ENCODE measurements around the gene CACNB2.

Gene CACNB2

GRCh38 chr10:18340496-18341051 is 200.3 kb downstream of the CACNB2 start:
- H3K9me3 ChIP-seq (ENCODE audit: control insufficient read depth, insufficient read depth, low read length), result no peaks in the 10 kb centered on the region
- no peaks in the 10 kb centered on the region; the same call in 1 of the 2 replicates for H3K4me1 ChIP-seq (ENCODE audit: control insufficient read depth, insufficient read depth, low read length)
- no peak overlapping the region for H3K9ac ChIP-seq (ENCODE audit: low read depth, low read length)
- H3K4me3 ChIP-seq (ENCODE audit: low read depth, low read length), result no peak overlapping the region
- H3K27ac ChIP-seq (ENCODE audit: low read depth, low read length), result no peak overlapping the region
- no peaks in the 10 kb centered on the region for H3K27me3 ChIP-seq (ENCODE audit: control insufficient read depth, insufficient read depth, low read length)
- no peaks in the 10 kb centered on the region for H3K36me3 ChIP-seq (ENCODE audit: control insufficient read depth, insufficient read depth, low read length)

DNA sequence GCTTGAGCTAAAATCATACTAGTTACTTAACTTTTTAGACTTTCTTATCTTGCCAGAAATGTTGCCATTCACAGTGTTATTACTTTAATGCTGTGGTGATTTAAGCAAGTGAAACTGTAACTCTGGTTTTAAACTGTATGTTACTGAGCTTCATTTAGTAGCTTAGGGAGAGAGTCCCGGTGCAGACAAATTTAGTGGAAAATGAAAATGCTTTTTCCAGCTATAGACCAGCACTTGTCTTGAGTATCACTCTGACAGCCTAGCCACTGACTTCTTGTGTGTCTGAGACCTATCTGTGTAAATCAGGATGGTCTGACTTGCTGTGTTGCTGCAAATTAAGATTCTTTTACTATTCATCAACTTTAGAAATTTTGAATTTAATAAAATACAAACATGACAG is 200.8 kb downstream of the CACNB2 start:
- no peaks in the 10 kb centered on the region; the same call in 1 of the 2 replicates for H3K4me1 ChIP-seq (ENCODE audit: control insufficient read depth, insufficient read depth, low read length)
- H3K27me3 ChIP-seq (ENCODE audit: control insufficient read depth, insufficient read depth, low read length), result no peaks in the 10 kb centered on the region
- H3K9ac ChIP-seq (ENCODE audit: low read depth, low read length), result no peak overlapping the region
- no peak overlapping the region for H3K4me3 ChIP-seq (ENCODE audit: low read depth, low read length)
- no peaks in the 10 kb centered on the region for H3K36me3 ChIP-seq (ENCODE audit: control insufficient read depth, insufficient read depth, low read length)
- no peaks in the 10 kb centered on the region for H3K9me3 ChIP-seq (ENCODE audit: control insufficient read depth, insufficient read depth, low read length)
- no peak overlapping the region for H3K27ac ChIP-seq (ENCODE audit: low read depth, low read length)

GRCh38 chr10:18343573-18343972 is 203.3 kb downstream of the CACNB2 start:
- no peaks in the 10 kb centered on the region for H3K9me3 ChIP-seq (ENCODE audit: control insufficient read depth, insufficient read depth, low read length)
- H3K4me3 ChIP-seq (ENCODE audit: low read depth, low read length), result no peak overlapping the region
- no peaks in the 10 kb centered on the region for H3K36me3 ChIP-seq (ENCODE audit: control insufficient read depth, insufficient read depth, low read length)
- no peaks in the 10 kb centered on the region; the same call in 1 of the 2 replicates for H3K4me1 ChIP-seq (ENCODE audit: control insufficient read depth, insufficient read depth, low read length)
- no peak overlapping the region for H3K27ac ChIP-seq (ENCODE audit: low read depth, low read length)
- H3K9ac ChIP-seq (ENCODE audit: low read depth, low read length), result no peak overlapping the region
- H3K27me3 ChIP-seq (ENCODE audit: control insufficient read depth, insufficient read depth, low read length), result no peaks in the 10 kb centered on the region

DNA sequence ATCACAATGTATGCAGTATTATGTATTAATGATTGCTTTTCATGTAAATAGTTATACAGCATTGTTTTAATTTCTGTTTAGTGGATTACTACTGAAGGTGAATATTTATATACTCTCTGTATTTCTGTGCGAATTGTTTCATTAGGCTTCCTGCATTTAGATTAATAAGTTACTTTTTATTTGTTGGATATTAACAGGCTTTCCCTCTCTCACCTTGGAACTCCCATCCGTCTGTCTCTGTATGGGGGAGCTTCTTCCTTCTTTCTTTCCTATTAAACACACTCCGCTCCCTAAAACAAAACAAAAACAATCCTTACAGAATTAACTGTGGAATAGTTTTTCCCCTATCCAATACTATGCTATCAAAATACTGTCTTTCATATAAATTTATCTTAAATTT is 205.1 kb downstream of the CACNB2 start:
- no peaks in the 10 kb centered on the region for H3K9me3 ChIP-seq (ENCODE audit: control insufficient read depth, insufficient read depth, low read length)
- no peaks in the 10 kb centered on the region; the same call in 1 of the 2 replicates for H3K4me1 ChIP-seq (ENCODE audit: control insufficient read depth, insufficient read depth, low read length)
- no peaks in the 10 kb centered on the region for H3K27me3 ChIP-seq (ENCODE audit: control insufficient read depth, insufficient read depth, low read length)
- H3K4me3 ChIP-seq (ENCODE audit: low read depth, low read length), result no peak overlapping the region
- no peaks in the 10 kb centered on the region for H3K36me3 ChIP-seq (ENCODE audit: control insufficient read depth, insufficient read depth, low read length)
- H3K27ac ChIP-seq (ENCODE audit: low read depth, low read length), result no peak overlapping the region
- no peak overlapping the region for H3K9ac ChIP-seq (ENCODE audit: low read depth, low read length)

DNA sequence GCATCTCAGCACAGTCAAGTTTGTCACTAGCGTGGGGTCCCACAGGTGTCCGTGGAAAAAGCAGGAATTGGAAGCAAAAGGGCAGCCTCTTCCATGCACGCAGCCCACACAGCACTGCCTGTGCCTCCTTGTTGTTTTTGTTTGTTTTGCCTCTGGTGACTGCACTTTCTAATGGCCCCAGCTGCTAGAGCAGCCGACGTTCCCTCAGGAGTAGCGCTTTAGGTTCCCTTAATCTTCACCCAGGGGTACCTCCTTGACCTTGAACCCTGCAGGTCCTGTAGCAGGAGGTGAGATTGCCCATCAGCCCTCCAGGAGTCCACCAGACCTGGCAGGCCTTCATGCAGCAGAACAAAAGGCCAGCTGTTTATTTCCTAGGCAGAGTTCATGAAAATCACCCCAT is 210.1 kb downstream of the CACNB2 start:
- Histone ChIP-seq H3K27ac (ENCODE audit: low read depth, low read length) (no peak overlapping the region), H3K36me3 (ENCODE audit: control insufficient read depth, insufficient read depth, low read length) (no peaks in the 10 kb centered on the region), H3K9ac (ENCODE audit: low read depth, low read length) (no peak overlapping the region), H3K4me3 (ENCODE audit: low read depth, low read length) (no peak overlapping the region), H3K27me3 (ENCODE audit: control insufficient read depth, insufficient read depth, low read length) (no peaks in the 10 kb centered on the region), H3K9me3 (ENCODE audit: control insufficient read depth, insufficient read depth, low read length) (no peaks in the 10 kb centered on the region), H3K4me1 (ENCODE audit: control insufficient read depth, insufficient read depth, low read length) (no peaks in the 10 kb centered on the region)

GRCh38 chr10:18351421-18351820 is 211.2 kb downstream of the CACNB2 start:
- H3K4me1 ChIP-seq (ENCODE audit: control insufficient read depth, insufficient read depth, low read length), result no peaks in the 10 kb centered on the region
- no peaks in the 10 kb centered on the region for H3K9me3 ChIP-seq (ENCODE audit: control insufficient read depth, insufficient read depth, low read length)
- no peaks in the 10 kb centered on the region for H3K36me3 ChIP-seq (ENCODE audit: control insufficient read depth, insufficient read depth, low read length)
- H3K9ac ChIP-seq (ENCODE audit: low read depth, low read length), result no peak overlapping the region
- no peaks in the 10 kb centered on the region for H3K27me3 ChIP-seq (ENCODE audit: control insufficient read depth, insufficient read depth, low read length)
- H3K4me3 ChIP-seq (ENCODE audit: low read depth, low read length), result no peak overlapping the region
- no peak overlapping the region for H3K27ac ChIP-seq (ENCODE audit: low read depth, low read length)

GRCh38 chr10:18352175-18352574 is 212.0 kb downstream of the CACNB2 start:
- H3K4me1 ChIP-seq (ENCODE audit: control insufficient read depth, insufficient read depth, low read length), result no peaks in the 10 kb centered on the region
- H3K27me3 ChIP-seq (ENCODE audit: control insufficient read depth, insufficient read depth, low read length), result no peaks in the 10 kb centered on the region
- no peak overlapping the region for H3K9ac ChIP-seq (ENCODE audit: low read depth, low read length)
- H3K36me3 ChIP-seq (ENCODE audit: control insufficient read depth, insufficient read depth, low read length), result no peaks in the 10 kb centered on the region
- H3K9me3 ChIP-seq (ENCODE audit: control insufficient read depth, insufficient read depth, low read length), result no peaks in the 10 kb centered on the region
- H3K27ac ChIP-seq (ENCODE audit: low read depth, low read length), result no peak overlapping the region
- H3K4me3 ChIP-seq (ENCODE audit: low read depth, low read length), result no peak overlapping the region

DNA sequence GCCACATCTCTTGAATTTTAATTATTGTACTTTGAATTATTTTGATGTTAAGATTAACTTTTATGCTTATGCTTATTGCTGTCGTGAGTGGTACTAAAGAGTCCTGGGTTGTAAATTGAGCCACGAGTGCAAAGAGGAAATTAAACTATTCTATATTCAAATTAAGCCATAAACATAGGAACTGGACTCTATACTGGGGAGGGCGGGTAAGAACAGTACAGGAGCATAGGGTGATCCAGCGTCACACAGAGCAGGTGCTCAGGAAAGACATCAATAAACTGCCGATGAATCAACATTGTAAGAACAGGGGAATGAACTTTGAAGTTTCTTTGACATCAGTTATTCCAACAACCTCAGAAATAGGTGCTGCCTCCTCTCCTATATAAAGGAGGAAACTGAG is 219.6 kb downstream of the CACNB2 start:
- Histone ChIP-seq H3K27ac (ENCODE audit: low read depth, low read length) (no peak overlapping the region), H3K9me3 (ENCODE audit: control insufficient read depth, insufficient read depth, low read length) (no peaks in the 10 kb centered on the region), H3K27me3 (ENCODE audit: control insufficient read depth, insufficient read depth, low read length) (no peaks in the 10 kb centered on the region), H3K4me3 (ENCODE audit: low read depth, low read length) (no peak overlapping the region), H3K4me1 (ENCODE audit: control insufficient read depth, insufficient read depth, low read length) (no peaks in the 10 kb centered on the region), H3K36me3 (ENCODE audit: control insufficient read depth, insufficient read depth, low read length) (no peaks in the 10 kb centered on the region), H3K9ac (ENCODE audit: low read depth, low read length) (no peak overlapping the region)

- Histone ChIP-seq H3K4me3 (ENCODE audit: low read depth, low read length) (no peak overlapping the region), H3K36me3 (ENCODE audit: control insufficient read depth, insufficient read depth, low read length) (no peaks in the 10 kb centered on the region), H3K4me1 (ENCODE audit: control insufficient read depth, insufficient read depth, low read length) (no peaks in the 10 kb centered on the region), H3K27ac (ENCODE audit: low read depth, low read length) (no peak overlapping the region), H3K9ac (ENCODE audit: low read depth, low read length) (no peak overlapping the region), H3K27me3 (ENCODE audit: control insufficient read depth, insufficient read depth, low read length) (no peaks in the 10 kb centered on the region), H3K9me3 (ENCODE audit: control insufficient read depth, insufficient read depth, low read length) (no peaks in the 10 kb centered on the region)
These were observed 222.7 kb downstream of the CACNB2 start for GRCh38 chr10:18362892-18363291.

- Histone ChIP-seq H3K4me1 (ENCODE audit: control insufficient read depth, insufficient read depth, low read length) (no peaks in the 10 kb centered on the region), H3K36me3 (ENCODE audit: control insufficient read depth, insufficient read depth, low read length) (no peaks in the 10 kb centered on the region), H3K27me3 (ENCODE audit: control insufficient read depth, insufficient read depth, low read length) (no peaks in the 10 kb centered on the region), H3K27ac (ENCODE audit: low read depth, low read length) (no peak overlapping the region), H3K9ac (ENCODE audit: low read depth, low read length) (no peak overlapping the region), H3K4me3 (ENCODE audit: low read depth, low read length) (no peak overlapping the region), H3K9me3 (ENCODE audit: control insufficient read depth, insufficient read depth, low read length) (no peaks in the 10 kb centered on the region)
These were observed 225.0 kb downstream of the CACNB2 start for GRCh38 chr10:18364987-18365775.

- no peak overlapping the region for H3K27ac ChIP-seq (ENCODE audit: low read depth, low read length)
- H3K36me3 ChIP-seq (ENCODE audit: control insufficient read depth, insufficient read depth, low read length), result no peaks in the 10 kb centered on the region
- H3K27me3 ChIP-seq (ENCODE audit: control insufficient read depth, insufficient read depth, low read length), result no peaks in the 10 kb centered on the region
- no peaks in the 10 kb centered on the region for H3K9me3 ChIP-seq (ENCODE audit: control insufficient read depth, insufficient read depth, low read length)
- no peak overlapping the region for H3K4me3 ChIP-seq (ENCODE audit: low read depth, low read length)
- H3K9ac ChIP-seq (ENCODE audit: low read depth, low read length), result no peak overlapping the region
- H3K4me1 ChIP-seq (ENCODE audit: control insufficient read depth, insufficient read depth, low read length), result no peaks in the 10 kb centered on the region
These were observed 227.6 kb downstream of the CACNB2 start for GRCh38 chr10:18367840-18368239.
